SU-DHL-6 (cell line): Measurements from ENCODE around the gene NENF.

Experiments used
- H2AFZ ChIP-seq: fragments of 200-600 bp; sonication (generic); 2 replicates; pipeline ENCODE4 v1.6.1; 2014; ENCODE audit warnings: low read depth, mild to moderate bottlenecking, moderate library complexity, mixed read lengths, antibody characterized with exemption, low read length; ENCODE audit not compliant: severe bottlenecking
- H3F3A ChIP-seq: fragments of 200-600 bp; shearing (Covaris generic); 2 replicates; pipeline ENCODE4 v1.6.0; 2016; ENCODE audit warnings: antibody characterized with exemption, mild to moderate bottlenecking; ENCODE audit not compliant: insufficient read depth
- H3K27ac ChIP-seq: fragments of 200-600 bp; sonication (generic); 2 replicates; pipeline ENCODE4 v1.5.1; 2016; ENCODE audit warnings: low read depth, mild to moderate bottlenecking, low read length, moderate library complexity, mixed read lengths
- H3K27me3 ChIP-seq: fragments of 200-600 bp; sonication (generic), shearing (Covaris generic); 2 replicates; pipeline ENCODE4 v1.6.0; 2014; ENCODE audit warnings: mild to moderate bottlenecking, low read length
- H3K36me3 ChIP-seq: fragments of 200-600 bp; sonication (generic); 2 replicates; pipeline ENCODE4 v1.6.1; 2014; ENCODE audit warnings: mild to moderate bottlenecking, low read length, mixed read lengths
- H3K4me2 ChIP-seq: fragments of 300-600, 200-600 bp; shearing (Covaris generic), sonication (generic); 2 replicates; pipeline ENCODE4 v1.6.0; 2014; ENCODE audit warnings: low read length, low read depth, mild to moderate bottlenecking; ENCODE audit not compliant: poor library complexity, severe bottlenecking
- H3K4me3 ChIP-seq: fragments of 200-600 bp; sonication (generic); 2 replicates; pipeline ENCODE4 v1.5.1; 2014; ENCODE audit warnings: antibody characterized with exemption, low read length, mild to moderate bottlenecking, mixed read lengths; ENCODE audit not compliant: insufficient read depth, poor library complexity, severe bottlenecking
- H3K79me2 ChIP-seq: fragments of 200-600 bp; sonication (generic); 2 replicates; pipeline ENCODE4 v1.6.1; 2014; ENCODE audit warnings: mild to moderate bottlenecking, low read length, moderate library complexity; ENCODE audit not compliant: insufficient read depth
- H3K9ac ChIP-seq: fragments of 200-600 bp; sonication (generic); 2 replicates; pipeline ENCODE4 v1.7.0; 2014; ENCODE audit warnings: mild to moderate bottlenecking, low read length
- H3K9me2 ChIP-seq: fragments of 200-600 bp; sonication (generic); replicated peaks from 2 replicates; pipeline ENCODE4 v1.6.1; 2014; ENCODE audit warnings: low read length; ENCODE audit not compliant: insufficient read depth
- H3K9me3 ChIP-seq: fragments of 200-600 bp; sonication (generic); 2 replicates; pipeline ENCODE4 v1.6.1; 2014; ENCODE audit warnings: low read length, mixed read lengths; ENCODE audit not compliant: insufficient read depth
- H4K20me1 ChIP-seq: fragments of 200-600 bp; sonication (generic); 2 replicates; pipeline ENCODE4 v1.6.1; 2014; ENCODE audit warnings: low read depth, mild to moderate bottlenecking, antibody characterized with exemption, low read length, moderate library complexity, mixed read lengths
- CTCF ChIP-seq: fragments of 200-600 bp; sonication (generic); IDR thresholded peaks from one replicate; pipeline ENCODE4 v1.5.1; 2017; ENCODE audit warnings: antibody characterized with exemption, mild to moderate bottlenecking, low read length, moderate library complexity; ENCODE audit not compliant: insufficient read depth, poor library complexity, severe bottlenecking
- EZH2phosphoT487 ChIP-seq: fragments of 200-600 bp; sonication (generic), shearing (Covaris generic); conservative IDR thresholded peaks from 2 replicates; pipeline ENCODE4 v1.6.1; 2018; ENCODE audit warnings: mild to moderate bottlenecking, antibody characterized with exemption, low read length, moderate library complexity, mixed read lengths

NENF gene

GRCh38 chr1:212396638-212397037, 36.1 kb upstream of the NENF start:
- no peak for TF ChIP-seq CTCF
- TF ChIP-seq EZH2phosphoT487 = no peak
- no peak overlapping the region for H3K27ac ChIP-seq
- H3K9ac ChIP-seq = no peak overlapping the region
- no peak overlapping the region for H3K4me2 ChIP-seq
- H3K27me3 ChIP-seq = no peaks in the 10 kb centered on the region
- no peaks in the 10 kb centered on the region for H3F3A ChIP-seq
- H3K9me3 ChIP-seq = peaks cover 12% of the 10 kb centered on the region; the same call in 1 of the 2 replicates
- H3K79me2 ChIP-seq = no peaks in the 10 kb centered on the region
- no peak overlapping the region for H3K4me3 ChIP-seq
- H2AFZ ChIP-seq = no peak overlapping the region
- peaks cover 19% of the 10 kb centered on the region for H3K36me3 ChIP-seq
- H3K9me2 ChIP-seq = no peaks in the 10 kb centered on the region
- H4K20me1 ChIP-seq = no peaks in the 10 kb centered on the region

GRCh38 chr1:212397171-212397570, 35.5 kb upstream of the NENF start:
- no peaks in the 10 kb centered on the region for H3K27me3 ChIP-seq
- no peak overlapping the region for H3K4me2 ChIP-seq
- TF ChIP-seq EZH2phosphoT487 = no peak
- TF ChIP-seq CTCF = no peak
- no peak overlapping the region for H3K27ac ChIP-seq
- H3K4me3 ChIP-seq = no peak overlapping the region
- peaks cover 19% of the 10 kb centered on the region for H3K36me3 ChIP-seq
- H3K79me2 ChIP-seq = no peaks in the 10 kb centered on the region
- H3F3A ChIP-seq = no peaks in the 10 kb centered on the region
- no peaks in the 10 kb centered on the region for H3K9me2 ChIP-seq
- no peak overlapping the region for H2AFZ ChIP-seq
- no peak overlapping the region for H3K9ac ChIP-seq
- peaks cover 12% of the 10 kb centered on the region; the same call in 1 of the 2 replicates for H3K9me3 ChIP-seq
- H4K20me1 ChIP-seq = no peaks in the 10 kb centered on the region

DNA sequence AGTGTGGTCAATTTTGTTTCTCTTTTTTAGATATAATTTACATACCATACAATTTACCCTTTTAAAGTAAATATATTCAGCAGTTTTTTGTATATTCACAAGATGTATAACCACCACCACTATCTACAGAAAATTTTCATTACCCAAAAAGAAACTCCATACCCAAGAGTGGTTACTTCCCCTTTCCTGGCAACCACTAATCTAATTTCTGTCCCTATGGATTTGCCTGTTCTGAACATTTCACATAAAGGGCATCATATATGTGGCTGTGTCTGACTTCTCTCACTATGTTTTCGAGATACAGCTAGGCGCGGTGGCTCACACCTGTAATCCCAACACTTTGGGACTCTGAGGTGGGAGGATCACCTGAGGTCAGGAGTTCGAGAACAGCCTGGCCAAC, 31.7 kb upstream of the NENF start:
- Histone ChIP-seq H3K36me3 (peaks cover 22% of the 10 kb centered on the region), H3F3A (no peaks in the 10 kb centered on the region), H3K9me3 (peaks cover 12% of the 10 kb centered on the region; the same call in 1 of the 2 replicates), H3K79me2 (no peaks in the 10 kb centered on the region; the same call in 1 of the 2 replicates), H3K9me2 (no peaks in the 10 kb centered on the region), H3K27ac (no peak overlapping the region), H3K9ac (no peak overlapping the region), H3K27me3 (no peaks in the 10 kb centered on the region), H2AFZ (no peak overlapping the region), H4K20me1 (no peaks in the 10 kb centered on the region), H3K4me2 (no peak overlapping the region), H3K4me3 (no peak overlapping the region)
- TF ChIP-seq EZH2phosphoT487 (no peak), CTCF (no peak)
